GM18511 (cell line): ENCODE measurements around the gene CLCN7.
"Not testable (repeated sequence)": the region's sequence is repeated elsewhere in the genome, so short reads cannot be mapped to it uniquely, and the experiment has no call there.

Experiments used
- ATAC-seq: cut with Tn5 transposase; IDR thresholded peaks from one replicate; pipeline ENCODE4 v1.9.1; 2021; ENCODE audit warnings: mild to moderate bottlenecking, moderate library complexity; ENCODE audit not compliant: unreplicated experiment

The CLCN7 gene

DNA sequence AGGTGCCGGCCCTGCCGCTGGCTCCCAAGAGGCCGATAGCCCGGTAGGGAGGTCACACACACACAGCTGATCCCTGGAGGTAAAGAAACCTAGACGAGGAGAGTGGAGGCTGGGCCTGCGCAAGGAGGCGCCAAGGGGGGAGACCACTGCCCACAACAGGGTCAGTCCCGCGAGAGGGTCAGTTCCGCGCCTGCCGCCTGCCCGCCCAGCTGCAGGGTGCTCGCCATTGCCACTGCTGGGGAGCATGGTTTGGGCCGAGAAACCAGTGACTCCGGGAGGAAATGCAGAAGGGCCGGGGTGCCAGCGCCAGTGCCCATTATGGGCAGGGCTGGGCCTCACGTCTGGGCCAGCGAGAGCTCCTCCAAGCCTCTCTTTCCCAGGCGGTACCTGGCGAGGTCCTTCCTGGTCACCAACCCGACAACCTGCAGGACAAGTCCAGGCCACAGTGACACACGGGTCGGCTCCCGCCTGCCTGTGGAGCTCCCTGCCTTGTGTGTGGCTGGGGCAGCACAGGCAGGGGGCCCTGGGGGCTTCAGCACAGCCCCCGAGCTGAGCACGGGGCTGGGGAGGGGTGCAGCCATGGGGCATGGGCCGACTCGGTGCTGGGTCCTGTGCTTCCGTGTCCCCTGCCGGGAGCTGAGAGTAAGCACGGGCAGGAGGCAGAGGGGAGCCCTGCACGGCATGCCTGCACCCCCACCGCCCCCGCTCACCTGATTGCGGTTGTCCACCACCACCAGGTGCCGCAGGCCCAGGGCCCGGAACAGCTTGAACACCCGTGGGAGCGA is 28.3 kb downstream of the CLCN7 start:
- ATAC-seq: no peak

DNA sequence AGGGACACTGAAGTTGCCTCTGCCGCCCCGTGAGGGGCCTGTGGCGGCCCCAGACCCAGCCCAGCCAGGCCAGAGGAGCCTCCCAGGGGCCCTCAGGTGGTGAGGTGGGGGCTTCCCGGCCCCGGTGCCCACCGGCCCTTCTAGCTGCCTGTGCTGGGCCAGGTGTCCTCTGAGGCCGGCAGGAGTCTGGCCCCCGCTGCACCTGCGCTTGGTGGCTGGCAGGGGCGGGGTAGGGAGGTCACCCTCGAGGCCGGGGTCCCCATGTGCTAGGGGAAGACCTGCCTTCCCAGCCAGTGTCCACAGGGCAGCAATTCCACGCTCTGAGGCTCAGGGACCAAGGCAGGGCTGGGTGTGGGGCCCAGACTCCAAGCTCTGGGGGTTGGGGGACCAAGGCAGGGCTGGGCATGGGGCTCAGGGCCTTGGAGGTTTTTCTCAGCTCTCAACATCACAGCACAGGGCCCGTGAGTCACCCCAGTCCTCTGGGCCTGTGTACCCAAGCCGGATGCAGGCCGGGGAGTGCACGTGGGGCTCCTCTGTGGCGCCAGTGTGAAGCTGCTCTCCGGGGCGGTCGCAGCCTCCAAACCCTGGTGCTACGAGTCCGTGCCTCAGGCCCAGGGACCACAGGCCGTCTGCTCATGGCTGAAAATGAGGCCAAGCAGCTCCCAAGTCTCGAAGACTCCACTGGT is 29.2 kb downstream of the CLCN7 start:
- ATAC-seq: no peak

DNA sequence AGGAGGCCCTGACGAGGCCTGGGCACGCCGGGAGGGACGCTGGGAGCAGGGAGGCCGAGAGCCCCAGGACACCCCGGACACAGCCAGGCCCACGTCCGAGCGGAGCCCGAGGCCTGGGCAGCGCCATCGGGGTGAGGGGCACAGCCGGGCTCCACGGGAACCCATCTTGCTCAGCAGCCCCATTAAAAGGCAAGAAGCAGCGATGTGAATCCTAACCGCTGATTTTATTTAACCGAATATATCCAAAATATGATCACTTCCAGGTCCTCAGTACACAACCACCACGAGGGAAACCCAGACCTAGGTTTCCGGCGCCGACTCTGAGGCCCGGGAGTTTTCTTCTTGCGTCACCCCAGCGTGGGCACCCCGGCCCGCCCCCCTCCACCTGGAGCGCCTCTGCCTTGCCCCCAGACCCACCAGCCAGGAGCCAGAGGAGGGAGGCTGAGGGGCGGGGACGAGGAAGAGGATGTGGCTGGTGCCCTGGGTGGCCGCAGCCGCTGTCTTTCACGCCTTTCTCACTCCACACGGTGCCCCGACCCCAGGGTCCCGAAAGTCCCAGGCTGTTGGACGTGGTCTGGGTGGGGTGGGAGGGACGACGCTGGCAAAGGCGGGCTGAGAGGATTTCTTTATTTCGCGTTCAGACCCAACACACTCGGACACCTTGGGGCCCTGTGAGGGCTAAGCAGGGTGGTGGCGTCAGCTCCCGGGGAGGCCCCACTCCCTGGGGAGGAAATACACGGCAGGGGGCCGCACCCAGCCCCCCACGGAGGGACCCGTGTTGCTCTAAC is 29.9 kb downstream of the CLCN7 start:
- no peak for ATAC-seq

GRCh38 chr16:1443980-1444729 is 30.7 kb downstream of the CLCN7 start, which contains the start of gene CCDC154:
CCDC154 (minus strand) TSS chr16:1444556; CDS start chr16:1444322, 234 bp downstream.
- ATAC-seq: no peak

DNA sequence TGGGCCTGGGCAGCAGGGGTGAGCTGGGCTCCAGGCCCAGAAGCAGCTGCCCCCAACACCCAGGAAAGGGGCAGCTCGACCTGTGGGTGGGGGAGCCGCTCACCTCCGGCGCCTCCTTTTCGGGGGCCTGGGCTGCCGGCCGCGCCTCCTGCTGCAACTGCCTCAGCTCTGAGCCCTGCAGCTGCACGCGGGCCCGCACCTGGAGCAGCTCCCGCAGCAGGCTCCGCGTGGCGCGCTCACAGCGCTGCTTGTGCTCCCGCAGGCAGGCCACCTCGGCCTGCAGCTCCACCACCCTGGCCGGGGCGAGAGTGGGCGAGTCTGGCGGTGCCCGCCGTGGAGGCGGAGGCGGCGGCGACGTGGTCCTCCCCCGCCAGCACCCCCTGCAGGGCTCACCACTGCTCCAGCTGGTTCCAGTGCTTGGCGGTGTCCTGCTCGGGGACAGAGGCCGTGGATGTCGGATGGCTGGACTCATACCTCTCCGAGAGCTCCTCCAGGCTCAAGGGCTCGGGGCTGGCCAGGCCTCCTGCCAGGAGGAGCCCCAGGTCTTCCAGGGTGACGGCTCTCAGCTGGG is 31.3 kb downstream of the CLCN7 start:
- ATAC-seq: no peak

DNA sequence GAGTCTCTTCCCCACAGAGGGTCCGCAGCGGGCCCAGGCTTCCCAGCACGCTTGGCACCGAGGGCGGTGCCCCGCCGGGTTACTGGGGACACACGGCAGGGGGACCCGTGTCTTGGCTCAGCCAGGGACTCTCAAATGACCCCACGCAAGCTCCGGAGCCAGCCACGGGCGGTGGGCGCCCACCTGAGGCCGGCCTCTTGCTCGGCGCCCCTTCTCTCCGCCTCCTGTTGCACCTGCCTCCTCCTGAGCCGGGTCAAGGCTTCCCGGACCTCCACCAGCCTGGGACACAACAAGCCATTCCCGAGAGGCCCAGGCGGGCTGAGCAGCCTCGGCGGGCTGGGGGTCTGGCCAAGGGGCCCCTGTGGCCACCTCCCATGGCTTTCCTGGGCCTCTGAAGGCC is 32.1 kb downstream of the CLCN7 start:
- no peak for ATAC-seq

GRCh38 chr16:1441391-1441829 is 33.4 kb downstream of the CLCN7 start:
- ATAC-seq: no peak

- not testable (repeated sequence) for ATAC-seq
Observed at GRCh38 chr16:1439699-1440074, 35.1 kb downstream of the CLCN7 start.

DNA sequence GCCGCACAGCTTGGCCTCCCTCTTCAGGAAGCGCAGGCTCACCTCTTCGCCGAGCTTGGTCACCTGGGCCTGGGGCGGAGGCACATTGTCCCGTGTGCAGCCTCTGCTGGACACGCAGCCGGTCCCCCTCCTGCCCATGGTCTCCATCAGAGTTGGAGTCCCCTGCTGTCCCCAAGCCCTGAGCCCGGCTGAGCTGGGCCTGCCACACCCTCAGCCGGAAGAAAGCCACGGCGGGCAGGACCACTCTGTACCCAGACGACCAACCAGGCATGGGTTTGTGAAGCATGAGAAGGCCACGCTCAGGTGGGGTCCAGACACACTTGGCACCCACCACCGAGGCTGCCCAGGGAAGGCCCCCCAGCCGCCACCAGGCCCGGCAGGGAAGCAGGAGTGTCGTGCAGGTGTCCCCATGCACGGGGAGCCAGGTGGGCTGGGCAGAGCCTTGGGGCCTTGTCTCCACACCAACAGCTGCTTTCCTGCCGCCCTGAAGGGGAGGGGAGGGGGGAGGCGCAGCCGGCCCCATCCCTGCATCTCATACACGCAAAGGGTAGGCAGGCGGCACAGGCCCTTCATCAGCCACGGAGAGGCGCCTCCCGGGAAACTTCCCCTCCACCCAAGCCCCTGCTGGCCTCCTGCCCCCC is 35.6 kb downstream of the CLCN7 start:
- no peak for ATAC-seq

DNA sequence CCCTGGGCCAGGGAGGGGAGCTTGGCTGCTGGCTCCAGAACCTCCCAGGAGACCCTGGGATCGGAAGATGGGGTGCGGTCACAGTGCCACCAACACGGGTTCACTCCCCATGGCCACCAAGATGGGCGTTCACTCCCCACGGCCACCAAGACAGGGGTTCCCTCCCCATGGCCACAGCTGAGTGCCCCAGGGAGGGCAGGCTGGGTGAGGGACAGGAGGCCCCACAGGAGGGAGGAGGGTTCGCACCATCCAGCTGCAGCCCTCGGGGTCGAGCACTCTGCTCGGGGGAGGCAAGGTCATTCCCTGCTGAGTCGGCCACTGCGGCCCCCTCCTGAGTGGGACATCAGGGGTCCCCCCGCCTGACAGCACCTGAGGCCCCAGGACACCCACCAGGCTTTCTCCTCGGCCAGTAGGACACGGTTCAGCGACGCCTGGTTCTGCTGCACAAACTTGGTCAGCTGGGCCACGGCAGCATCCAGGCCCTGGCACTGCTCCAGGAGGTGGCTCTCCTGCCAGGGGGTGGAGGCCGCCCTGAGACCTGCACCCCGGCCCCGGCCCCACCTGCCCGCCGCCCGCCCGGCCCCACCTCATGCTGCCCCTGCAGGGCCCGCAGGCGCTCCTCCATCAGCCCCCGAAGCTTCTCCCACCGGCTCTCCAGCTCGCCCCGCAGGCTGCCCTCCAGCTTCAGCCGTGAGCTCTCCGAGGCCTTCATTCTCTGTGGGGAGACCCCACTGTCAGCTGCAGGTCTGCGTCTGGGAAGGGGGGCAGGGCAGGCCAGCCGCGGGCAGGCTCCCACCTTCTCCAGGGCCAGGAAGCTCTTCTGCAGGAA is 36.4 kb downstream of the CLCN7 start:
- no peak for ATAC-seq

DNA sequence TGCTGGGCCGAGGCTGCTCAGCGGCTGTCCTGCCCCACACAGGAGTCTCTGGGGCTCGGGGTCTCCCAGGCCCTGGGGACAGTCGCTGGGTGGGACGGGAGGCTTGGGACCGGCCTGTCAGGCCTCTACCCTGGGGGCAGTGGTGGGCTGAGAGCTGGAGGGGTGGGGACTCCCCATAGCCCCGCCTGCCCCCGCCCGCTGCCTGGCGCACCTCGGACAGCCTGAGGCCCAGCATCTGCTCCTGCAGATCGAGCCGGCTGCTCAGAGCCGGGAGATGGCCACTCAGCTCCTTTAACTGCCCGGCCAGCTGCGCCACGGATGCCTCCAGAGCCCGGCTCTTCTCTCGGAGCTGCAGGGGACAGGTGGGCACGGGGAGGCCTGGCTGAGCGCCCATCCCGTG is 37.2 kb downstream of the CLCN7 start:
- no peak for ATAC-seq

DNA sequence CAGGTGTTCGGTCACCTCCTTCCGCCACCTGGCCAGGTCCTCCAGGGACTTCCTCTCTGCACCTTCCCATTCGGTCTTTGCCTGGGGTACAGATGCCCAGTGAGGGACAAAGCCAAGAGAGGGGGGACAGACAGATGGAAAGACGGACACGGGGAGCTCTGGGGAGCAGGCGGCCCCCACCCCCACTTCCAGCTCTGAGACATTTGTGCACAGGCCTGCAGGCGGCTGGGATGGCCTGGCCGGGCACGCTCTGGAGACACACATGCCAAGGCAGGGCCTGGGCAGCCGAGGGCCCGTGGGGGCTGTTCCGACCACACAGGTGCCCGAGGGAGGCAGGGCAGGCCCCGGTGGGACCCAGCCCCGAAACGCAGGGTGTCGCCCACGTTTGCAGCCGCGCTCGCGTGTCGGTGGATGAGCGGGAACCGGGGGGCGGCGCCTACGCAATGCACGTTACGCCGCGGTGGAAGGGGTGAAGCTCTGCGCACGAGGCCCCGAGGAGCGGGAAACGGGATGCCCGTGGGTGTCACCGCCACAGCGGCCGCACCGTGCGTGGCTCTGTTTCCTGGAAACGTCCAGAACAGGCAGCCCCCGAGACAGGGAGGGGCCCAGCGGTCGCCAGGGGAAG is 38.0 kb downstream of the CLCN7 start:
- ATAC-seq: no peak

DNA sequence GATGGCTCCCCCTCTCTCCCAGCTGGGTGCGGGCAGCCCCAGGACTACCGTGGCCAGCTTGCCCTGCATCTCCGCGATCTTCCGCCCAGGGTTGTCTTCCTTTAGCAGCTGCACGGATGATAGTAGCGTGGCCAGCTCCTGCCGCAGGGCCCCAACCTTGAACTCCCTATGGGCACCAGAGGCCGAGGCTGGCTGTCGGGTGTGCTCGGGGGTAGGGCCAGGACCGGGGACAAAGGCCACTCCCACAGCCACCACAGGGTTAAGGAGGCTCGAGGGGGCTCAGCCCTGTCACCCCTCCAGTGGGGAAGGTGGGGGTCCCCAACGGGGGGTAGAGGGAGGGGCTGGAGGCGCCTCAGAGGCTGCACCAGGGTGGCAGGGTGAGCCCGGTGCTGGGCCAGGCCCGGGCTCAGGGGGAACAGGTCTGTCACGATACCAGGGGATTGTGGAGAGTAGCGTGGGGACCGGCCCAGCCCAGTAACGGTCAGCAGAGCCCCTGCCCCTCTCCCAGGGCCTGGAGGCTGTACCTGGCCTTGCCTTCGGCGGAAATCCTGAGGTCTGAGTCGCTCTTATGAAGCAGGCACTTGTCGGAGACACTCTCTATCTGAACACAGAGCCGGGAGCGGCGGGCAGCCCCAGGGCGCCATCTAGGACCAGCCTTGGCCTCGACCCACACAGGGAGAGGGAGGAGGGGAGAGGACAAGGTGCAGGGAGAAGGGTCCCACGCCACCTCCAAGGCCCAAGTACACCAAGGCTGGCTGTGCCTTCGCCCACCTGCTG is 38.7 kb downstream of the CLCN7 start:
- ATAC-seq: no peak

GRCh38 chr16:1434644-1435592 is 39.9 kb downstream of the CLCN7 start:
- no peak for ATAC-seq

GRCh38 chr16:1433756-1434155 is 41.1 kb downstream of the CLCN7 start:
- ATAC-seq: no peak

GRCh38 chr16:1433263-1433560 is 41.6 kb downstream of the CLCN7 start:
- no peak for ATAC-seq
